ENCODE measurements around the gene ERO1A.

Gene ERO1A

DNA sequence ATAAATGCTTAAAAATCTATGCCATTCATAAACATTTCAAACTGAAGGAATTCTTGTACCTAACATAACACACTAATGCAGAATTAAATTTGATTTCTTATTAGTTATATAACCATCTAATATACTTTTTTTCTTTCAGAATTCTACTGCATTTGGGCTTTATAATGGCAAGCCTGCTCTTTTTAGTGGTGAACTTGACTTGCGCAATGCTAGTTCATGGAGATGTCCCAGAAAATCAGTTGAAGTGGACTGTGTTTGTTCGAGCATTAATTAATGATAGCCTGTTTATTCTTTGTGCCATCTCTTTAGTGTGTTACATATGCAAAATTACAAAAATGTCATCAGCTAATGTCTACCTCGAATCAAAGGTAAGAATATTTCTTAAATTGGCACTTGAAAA is 95.4 kb downstream of the ERO1A start:
- DNase-seq: no peak

DNA sequence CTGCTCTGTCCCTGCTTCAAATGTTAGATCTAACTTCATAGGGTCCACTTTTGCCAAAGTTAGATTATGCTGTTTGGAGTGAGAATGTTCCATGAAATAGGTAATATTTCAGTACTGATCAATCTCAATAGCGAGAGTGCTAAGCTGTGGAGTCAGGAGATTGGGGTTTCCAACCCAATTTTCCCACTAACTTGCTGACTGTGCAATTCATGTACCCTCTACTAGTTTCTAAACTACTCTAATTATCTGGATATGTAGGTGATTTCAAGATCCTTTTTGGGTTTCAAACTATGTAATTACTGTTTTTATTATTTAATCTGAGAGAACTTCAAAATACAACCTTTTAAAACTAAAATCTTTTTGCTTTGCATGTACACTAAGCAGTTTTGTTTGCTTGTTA is 96.8 kb downstream of the ERO1A start:
- DNase-seq: no peak

DNA sequence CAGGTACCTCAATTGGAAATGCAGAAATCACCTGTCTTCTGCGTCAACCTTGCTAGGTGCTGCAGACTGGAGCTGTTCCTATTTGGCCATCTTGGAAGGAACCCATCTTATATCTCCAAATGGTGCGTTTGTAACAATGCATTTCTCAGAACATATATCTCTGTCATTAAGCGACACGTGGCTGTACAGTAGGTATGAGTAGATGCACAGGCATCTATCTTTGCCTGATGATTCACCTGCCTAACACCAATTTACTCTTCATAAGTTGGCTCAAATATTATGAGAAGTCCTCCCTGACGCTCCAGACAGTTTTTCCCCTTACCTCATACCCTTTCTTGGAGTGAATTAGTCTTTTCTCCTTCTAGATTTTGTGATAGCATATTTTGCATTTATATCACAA is 98.5 kb downstream of the ERO1A start:
- no peak for DNase-seq

DNA sequence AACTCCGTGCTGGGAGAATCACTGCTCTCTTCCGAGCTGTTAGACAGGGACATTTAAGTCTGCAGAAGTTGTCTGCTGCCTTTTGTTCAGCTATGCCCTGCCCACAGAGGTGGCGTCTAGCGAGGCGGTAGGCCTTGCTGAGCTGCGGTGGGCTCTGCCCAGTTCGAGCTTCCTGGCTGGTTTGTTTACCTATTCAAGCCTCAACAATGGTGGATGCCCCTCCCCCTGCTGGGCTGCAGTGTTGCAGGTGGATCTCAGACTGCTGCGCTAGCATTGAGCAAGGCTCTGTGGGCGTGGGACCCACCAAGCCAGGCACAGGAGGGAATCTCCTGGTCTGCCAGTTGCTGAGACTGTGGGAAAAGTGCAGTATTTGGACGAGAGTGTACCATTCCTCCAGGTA is 99.0 kb downstream of the ERO1A start:
- no peak for DNase-seq

DNA sequence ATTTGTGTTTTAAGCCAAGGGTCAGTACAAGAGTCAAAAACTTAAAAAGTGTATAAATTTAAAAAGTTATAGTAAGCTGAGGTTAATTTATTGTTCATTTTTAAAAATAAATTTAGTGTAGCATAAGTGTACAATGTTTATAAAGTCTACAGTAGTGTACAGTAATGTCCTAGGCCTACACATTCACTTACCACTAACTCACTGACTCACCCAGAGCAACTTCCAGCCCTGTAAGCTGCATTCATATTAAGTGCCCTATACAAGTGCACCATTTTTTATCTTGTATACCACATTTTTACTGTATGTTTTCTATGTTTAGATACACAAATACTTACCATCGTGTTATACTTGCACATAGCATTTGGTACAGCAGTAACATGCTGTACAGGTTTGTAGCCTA is 105.0 kb downstream of the ERO1A start:
- no peak for DNase-seq

Data from GDM1 (cell line).